SH-SY5Y (cell line): ENCODE data around the gene INHBA.

Source experiments
- GATA2 ChIP-seq: IDR thresholded peaks from 2 replicates; pipeline ENCODE4 v1.6.1; 2011; ENCODE audit warnings: mild to moderate bottlenecking, low read depth, low read length
- GATA3 ChIP-seq: IDR thresholded peaks from 2 replicates; pipeline ENCODE4 v1.6.1; 2011; ENCODE audit warnings: low read depth, mild to moderate bottlenecking, low read length, moderate library complexity

GRCh38 chr7:41738336-41738735, 35.4 kb upstream of the INHBA start:
- TF ChIP-seq GATA2 (no peak), GATA3 (no peak)
